Right lobe of liver (tissue), 4 donors: Measurements from ENCODE around the gene ZNF652.
"Not testable (repeated sequence)": the region's sequence is repeated elsewhere in the genome, so short reads cannot be mapped to it uniquely, and the experiment has no call there.

Experiments
- CTCF ChIP-seq, 4 donors: fragments of 200-600 bp in 3 of 4; fragments of 450-650 bp in 1 of 4; IDR thresholded peaks; one replicate each; pipeline versions ENCODE4 v1.5.1 to v1.8.0; 2016 to 2022; ENCODE audit warnings: antibody characterized with exemption in 4 of 4, mild to moderate bottlenecking in 2 of 4
- POLR2A ChIP-seq: fragments of 450-650 bp; IDR thresholded peaks from one replicate; pipeline ENCODE4 v1.6.1; 2017; ENCODE audit warnings: antibody characterized with exemption, mild to moderate bottlenecking
- donor health status: DM: no; HTN: no; CAD: no.
- donor health status: DM: no; HTN: no; CAD: no.
- donor health status: DM: no; HTN: yes; CAD: no.

- TF ChIP-seq CTCF (IDR thresholded peaks at IDR 0.05); POLR2A: not testable (repeated sequence)
These were observed 86.1 kb downstream of the ZNF652 start for GRCh38 chr17:49275981-49276380.
